Measurements from ENCODE around the gene RIMBP3C.

- TF ChIP-seq CTCF (IDR thresholded peaks at IDR 0.05 in 4 of 5, conservative IDR thresholded peaks at IDR 0.05 in 1 of 5) (no peak), POLR2A (IDR thresholded peaks at IDR 0.05) (no peak)
Observed at GRCh38 chr22:21594865-21595452, 43.7 kb upstream of the RIMBP3C start.

Data from gastrocnemius medialis (tissue), 4 donors.